ENCODE measurements around the gene NCAPD2. TPM values are rescaled to one million over a fixed set of nuclear protein-coding genes. Genes with fewer than 3 reads are reported as not detected.

Gene NCAPD2
- total RNA-seq, 2 experiments from 2014 or later, result 195 to 201 TPM

DNA sequence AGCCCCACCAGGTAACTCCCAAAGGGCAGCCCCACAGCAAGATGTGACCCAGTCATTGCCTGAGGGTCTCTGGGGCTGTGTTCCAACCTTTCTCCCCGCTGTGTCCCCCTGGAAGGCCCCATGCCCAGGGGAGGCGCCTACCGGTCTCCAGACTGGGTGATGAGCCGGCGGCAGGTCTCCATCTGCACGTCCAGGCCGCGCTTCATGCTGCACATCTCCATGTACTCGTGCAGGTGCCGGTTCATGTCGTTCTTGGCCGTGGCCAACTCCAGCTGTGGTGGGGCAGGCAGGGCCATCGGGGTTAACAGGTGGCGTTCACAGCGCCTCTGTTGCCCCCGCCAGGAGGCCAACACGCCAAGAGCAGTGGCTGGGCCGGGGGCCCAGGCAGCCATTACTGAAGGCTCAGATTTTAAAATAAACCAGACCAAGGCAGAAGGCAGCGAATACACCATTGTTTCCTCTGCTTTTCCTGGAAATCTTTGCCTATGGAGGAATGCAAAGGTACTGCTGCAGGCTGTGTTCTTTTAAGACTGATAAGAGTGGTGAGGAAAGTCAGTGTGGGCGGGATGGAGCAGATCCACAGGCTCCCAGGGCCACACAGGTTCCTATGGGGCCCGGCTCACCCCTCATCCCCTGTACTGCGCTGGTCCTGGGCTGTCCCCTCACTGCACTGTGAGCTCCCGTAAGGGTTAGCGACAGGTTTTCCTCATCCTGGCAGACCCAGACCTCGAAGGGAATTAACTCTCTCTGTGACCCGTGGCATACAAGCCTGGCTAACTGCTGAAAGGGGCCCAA lies 47.7 kb downstream of the NCAPD2 start:
- no peak for ATAC-seq
- no peak for DNase-seq
- Mint-ChIP-seq H3K9me3 (ENCODE audit: insufficient read depth) (no peaks in the 10 kb centered on the region), H3K27me3 (ENCODE audit: low read depth) (no peaks in the 10 kb centered on the region), H3K4me3 (no peak overlapping the region), H3K27ac (peak overlapping the region; percentile 50), H3K4me1 (ENCODE audit: low read depth) (peaks cover 62% of the 10 kb centered on the region), H3K36me3 (ENCODE audit: low read depth) (peaks cover 49% of the 10 kb centered on the region)
- ChIA-PET CTCF (interaction anchor here (0.9 to 8.3 kb wide), 4 partner anchors 10 to 207 kb away, joined by 3 to 97 read pairs (median 5); partner anchors contain the start of gene TAPBPL), POLR2A (interaction anchor here (1.0 kb wide), 1 partner anchor 12 kb away, joined by 3 read pairs; no protein-coding TSS in a partner anchor)

DNA sequence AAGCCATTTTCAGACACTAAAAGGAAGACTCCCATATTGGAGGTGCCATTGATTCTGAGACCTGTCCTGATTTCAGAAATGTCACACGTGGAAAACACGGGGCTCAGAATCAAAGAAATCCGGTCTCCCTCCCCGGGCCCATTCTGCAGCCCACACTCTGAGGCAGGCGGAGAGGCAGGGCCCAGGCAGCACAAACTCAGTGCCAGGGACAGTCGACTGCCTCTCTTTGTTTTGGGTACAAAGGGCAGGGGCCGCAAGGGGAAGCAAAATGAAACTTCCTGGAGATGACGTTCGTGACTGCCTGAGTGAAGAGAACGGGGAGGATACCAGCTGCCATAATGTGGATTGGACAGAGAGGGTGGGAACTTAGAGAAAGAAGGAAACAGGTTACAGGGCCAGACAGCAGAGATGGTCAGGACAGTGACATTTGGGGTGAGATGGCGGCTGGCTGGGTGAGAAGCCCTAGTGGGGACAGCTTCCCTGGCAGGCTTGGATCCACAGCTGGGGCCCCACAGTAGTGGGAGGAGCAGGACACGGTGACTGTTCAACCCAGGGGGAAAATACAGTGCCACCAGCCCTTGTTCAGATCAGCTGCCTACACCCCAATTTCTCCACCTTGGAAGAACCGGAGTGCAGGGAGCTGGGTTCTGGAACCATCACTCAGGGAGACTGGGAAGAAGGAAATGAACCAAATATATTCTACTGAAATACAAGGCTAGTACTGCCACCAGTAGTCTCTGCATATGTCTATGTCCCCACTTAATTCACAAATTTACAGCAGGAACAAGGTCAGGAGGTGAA lies 48.5 kb downstream of the NCAPD2 start:
- peaks cover 48% of the 10 kb centered on the region for H3K36me3 Mint-ChIP-seq (ENCODE audit: low read depth)
- ATAC-seq (no peak), DNase-seq (no peak)
- H3K4me1 Mint-ChIP-seq (ENCODE audit: low read depth), result peaks cover 53% of the 10 kb centered on the region
- CTCF ChIA-PET, result interaction anchor here (1.0 kb wide), 1 partner anchor 9 kb away, joined by 3 read pairs; no protein-coding TSS in a partner anchor
- no peaks in the 10 kb centered on the region for H3K27me3 Mint-ChIP-seq (ENCODE audit: low read depth)
- no peaks in the 10 kb centered on the region for H3K9me3 Mint-ChIP-seq (ENCODE audit: insufficient read depth)
- peak overlapping the region; percentile 23 for H3K27ac Mint-ChIP-seq
- no peak overlapping the region for H3K4me3 Mint-ChIP-seq
- POLR2A ChIA-PET, result no interaction called here

DNA sequence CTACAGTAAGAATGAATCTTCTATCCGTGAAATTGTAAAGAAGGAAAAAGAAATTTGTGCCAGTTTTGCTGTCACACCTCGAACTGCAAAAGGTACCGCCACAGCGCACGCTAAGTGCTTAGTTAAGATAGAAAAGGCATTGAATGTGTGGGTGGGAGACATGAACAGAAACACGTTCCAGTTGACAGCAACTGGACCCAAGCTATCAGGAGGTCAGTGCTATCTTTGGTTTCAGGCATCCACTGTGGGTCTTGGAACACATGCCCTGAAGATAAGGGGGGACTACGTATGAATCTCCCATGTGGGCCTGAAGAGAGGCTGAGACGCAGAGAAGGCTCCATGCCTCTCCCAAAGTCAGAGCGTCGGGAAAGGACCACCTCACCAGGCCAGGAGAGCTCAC lies 52.1 kb downstream of the NCAPD2 start:
- Mint-ChIP-seq H3K4me3 (no peak overlapping the region), H3K4me1 (ENCODE audit: low read depth) (peaks cover 30% of the 10 kb centered on the region), H3K27ac (no peak overlapping the region), H3K36me3 (ENCODE audit: low read depth) (peaks cover 37% of the 10 kb centered on the region), H3K9me3 (ENCODE audit: insufficient read depth) (no peaks in the 10 kb centered on the region), H3K27me3 (ENCODE audit: low read depth) (no peaks in the 10 kb centered on the region)
- POLR2A ChIA-PET, result interaction anchor here (0.6 to 1.0 kb wide), 2 partner anchors 17 to 398 kb away, joined by 3 read pairs; partner anchors contain the start of genes C12orf57 and RNU7-1
- CTCF ChIA-PET, result interaction anchor here (0.7 to 2.1 kb wide), 4 partner anchors 9 to 1377 kb away, joined by 3 to 7 read pairs (median 4); partner anchors contain the start of gene NOP2
- DNase-seq, result no peak
- no peak for ATAC-seq

DNA sequence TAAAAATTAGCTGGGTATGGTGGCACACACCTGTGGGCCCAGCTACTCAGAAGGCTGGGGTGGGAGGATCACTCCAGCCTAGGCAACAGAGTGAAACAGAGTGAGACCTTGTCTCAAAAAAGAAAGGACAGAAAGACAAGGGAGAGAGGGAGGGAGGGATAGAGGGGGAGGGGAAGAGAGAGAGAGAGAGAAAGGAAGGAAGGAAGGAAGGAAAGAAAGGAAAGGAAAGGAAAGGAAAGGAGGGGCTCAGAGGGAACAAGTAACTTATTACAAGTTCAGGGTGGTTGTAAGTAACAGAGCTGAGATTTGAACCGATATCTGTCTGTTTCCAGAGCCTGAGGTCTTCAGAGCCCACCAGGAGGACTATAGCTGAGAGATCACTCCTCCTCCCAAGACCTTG lies 53.7 kb downstream of the NCAPD2 start:
- ATAC-seq, result no peak

DNA sequence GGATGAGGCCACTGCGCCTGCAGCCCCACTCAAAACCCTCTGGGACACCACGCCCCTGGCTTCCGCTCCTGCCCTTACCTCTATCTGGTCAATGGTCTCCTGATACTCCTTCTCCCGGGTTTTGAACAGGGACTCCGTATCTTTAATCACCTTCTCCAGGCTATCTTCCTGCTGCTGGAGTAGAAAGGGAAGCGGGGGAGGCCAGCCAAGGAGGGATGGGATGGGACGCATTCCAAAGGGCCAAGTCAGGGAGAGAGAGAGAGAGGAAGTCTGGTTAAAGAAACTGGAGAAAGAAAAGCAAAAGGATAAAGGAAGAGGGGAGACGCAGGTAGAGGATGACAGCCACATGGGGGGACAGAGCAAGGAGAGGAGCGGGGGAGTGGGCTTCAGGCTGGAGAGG lies 54.1 kb downstream of the NCAPD2 start:
- Mint-ChIP-seq H3K27ac (peak overlapping the region; percentile 30), H3K4me1 (ENCODE audit: low read depth) (peaks cover 28% of the 10 kb centered on the region), H3K27me3 (ENCODE audit: low read depth) (no peaks in the 10 kb centered on the region), H3K36me3 (ENCODE audit: low read depth) (peaks cover 44% of the 10 kb centered on the region), H3K9me3 (ENCODE audit: insufficient read depth) (no peaks in the 10 kb centered on the region), H3K4me3 (no peak overlapping the region)
- CTCF ChIA-PET, result interaction anchor here (2.1 kb wide), 1 partner anchor 11 kb away, joined by 7 read pairs; no protein-coding TSS in a partner anchor
- ATAC-seq, result no peak
- POLR2A ChIA-PET, result no interaction called here
- no peak for DNase-seq

More for the DNA sequence above, 53.7 kb downstream of the NCAPD2 start:
- DNase-seq, result no peak
- POLR2A ChIA-PET, result no interaction called here
- peaks cover 26% of the 10 kb centered on the region for H3K4me1 Mint-ChIP-seq (ENCODE audit: low read depth)
- H3K36me3 Mint-ChIP-seq (ENCODE audit: low read depth), result peaks cover 40% of the 10 kb centered on the region
- no peaks in the 10 kb centered on the region for H3K9me3 Mint-ChIP-seq (ENCODE audit: insufficient read depth)
- H3K27ac Mint-ChIP-seq, result peak overlapping the region; percentile 30
- H3K4me3 Mint-ChIP-seq, result no peak overlapping the region
- CTCF ChIA-PET, result interaction anchor here (2.1 kb wide), 1 partner anchor 10 kb away, joined by 7 read pairs; no protein-coding TSS in a partner anchor
- H3K27me3 Mint-ChIP-seq (ENCODE audit: low read depth), result no peaks in the 10 kb centered on the region

DNA sequence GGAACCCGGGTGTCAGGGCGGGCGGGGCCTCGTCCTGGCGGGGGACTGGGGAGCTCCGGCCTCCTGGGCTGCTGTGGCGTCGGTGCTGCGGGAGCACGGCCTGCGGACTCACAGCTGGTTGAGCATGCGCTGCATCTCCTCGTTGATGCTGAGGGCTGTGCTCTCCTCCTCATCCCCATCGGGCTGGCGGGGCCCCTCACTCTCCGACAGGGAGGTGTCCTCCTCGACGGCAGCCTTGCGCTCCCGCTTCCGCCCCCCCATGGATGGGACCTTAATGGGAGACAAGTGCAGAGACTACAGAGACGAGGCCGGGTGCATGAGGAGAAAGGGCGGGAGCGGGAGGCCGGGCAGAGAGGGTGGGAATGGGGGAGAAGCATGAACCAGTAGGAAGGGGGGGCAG lies 54.7 kb downstream of the NCAPD2 start:
- peaks cover 33% of the 10 kb centered on the region for H3K4me1 Mint-ChIP-seq (ENCODE audit: low read depth)
- POLR2A ChIA-PET, result interaction anchor here (7.3 kb wide), 1 partner anchor 12 kb away, joined by 74 read pairs; the partner anchor contains the start of gene GAPDH
- no peak for ATAC-seq
- H3K9me3 Mint-ChIP-seq (ENCODE audit: insufficient read depth), result no peaks in the 10 kb centered on the region
- H3K36me3 Mint-ChIP-seq (ENCODE audit: low read depth), result peaks cover 46% of the 10 kb centered on the region
- no peak for DNase-seq
- CTCF ChIA-PET, result interaction anchor here (1.3 to 1.7 kb wide), 3 partner anchors 9 to 18 kb away, joined by 3 to 6 read pairs (median 4); no protein-coding TSS in a partner anchor
- H3K27ac Mint-ChIP-seq, result no peak overlapping the region
- H3K27me3 Mint-ChIP-seq (ENCODE audit: low read depth), result no peaks in the 10 kb centered on the region
- no peak overlapping the region for H3K4me3 Mint-ChIP-seq

DNA sequence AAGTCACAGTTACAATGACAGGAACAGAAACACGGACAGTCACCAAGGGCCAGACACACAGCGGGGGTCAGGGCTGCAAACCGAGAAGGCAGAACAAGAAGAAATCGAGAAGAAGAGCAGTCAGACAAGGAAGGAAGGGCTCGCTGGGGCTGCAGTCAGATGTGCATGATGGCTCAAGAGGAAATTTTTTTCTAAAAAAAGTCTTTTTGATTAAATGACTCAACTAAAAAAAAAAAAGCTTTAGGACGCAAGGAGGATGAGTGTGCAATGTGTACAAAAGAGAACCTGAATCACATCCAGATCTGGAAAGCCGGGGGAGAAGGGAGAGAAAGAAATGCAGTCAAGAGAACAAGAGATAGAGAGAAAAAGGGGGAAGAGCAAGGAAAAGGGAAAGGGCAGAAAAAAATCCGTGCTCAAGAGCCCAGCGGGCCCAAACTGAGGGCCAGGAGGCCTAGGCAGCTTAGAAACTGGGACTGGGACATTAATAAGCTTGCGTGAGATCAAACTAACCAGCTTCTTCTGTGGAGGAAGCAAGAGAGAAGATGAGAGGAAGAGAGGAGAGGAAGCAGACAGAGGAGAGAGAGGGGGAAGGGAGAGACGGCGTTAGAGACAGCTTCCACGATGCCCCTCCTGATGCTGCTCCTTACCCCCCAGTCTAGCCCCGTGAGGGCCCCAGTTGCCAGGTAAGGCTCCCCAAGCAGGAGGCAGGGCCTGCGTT lies 55.2 kb downstream of the NCAPD2 start:
- peak overlapping the region; percentile 30 for H3K27ac Mint-ChIP-seq
- peaks cover 51% of the 10 kb centered on the region for H3K36me3 Mint-ChIP-seq (ENCODE audit: low read depth)
- ATAC-seq, result no peak
- CTCF ChIA-PET, result interaction anchor here (1.3 to 1.7 kb wide), 3 partner anchors 9 to 17 kb away, joined by 3 to 6 read pairs (median 4); no protein-coding TSS in a partner anchor
- H3K4me3 Mint-ChIP-seq, result no peak overlapping the region
- no peaks in the 10 kb centered on the region for H3K9me3 Mint-ChIP-seq (ENCODE audit: insufficient read depth)
- no peaks in the 10 kb centered on the region for H3K27me3 Mint-ChIP-seq (ENCODE audit: low read depth)
- POLR2A ChIA-PET, result interaction anchor here (0.9 to 7.3 kb wide), 2 partner anchors 12 to 14 kb away, joined by 3 to 74 read pairs; partner anchors contain the start of gene GAPDH
- H3K4me1 Mint-ChIP-seq (ENCODE audit: low read depth), result peaks cover 38% of the 10 kb centered on the region
- no peak for DNase-seq

DNA sequence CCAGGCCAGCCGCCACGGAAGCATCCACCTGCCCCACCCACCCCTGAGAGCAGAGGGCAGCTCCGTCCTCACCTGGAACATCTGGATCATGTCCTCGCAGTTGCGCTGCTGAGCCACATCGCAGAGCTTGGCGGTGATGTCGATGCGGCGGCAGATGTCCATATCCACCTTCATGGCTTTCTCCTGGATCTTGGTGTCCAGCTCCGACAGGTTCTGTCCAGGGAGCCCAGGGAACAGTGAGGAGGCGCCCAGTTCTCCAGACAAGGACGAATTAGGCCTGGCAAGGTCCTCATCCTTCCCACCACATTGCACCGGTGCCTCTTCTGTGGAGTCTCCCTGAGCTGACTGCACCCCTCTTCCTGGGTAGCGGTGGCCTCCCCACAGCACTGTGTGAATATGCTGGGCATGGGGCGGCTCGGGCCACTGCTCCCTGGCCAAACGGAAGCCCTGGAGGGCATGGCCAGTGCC lies 55.8 kb downstream of the NCAPD2 start:
- H3K36me3 Mint-ChIP-seq (ENCODE audit: low read depth), result peaks cover 50% of the 10 kb centered on the region
- POLR2A ChIA-PET, result interaction anchor here (0.9 to 7.3 kb wide), 2 partner anchors 13 to 14 kb away, joined by 3 to 74 read pairs; partner anchors contain the start of gene GAPDH
- no peak for DNase-seq
- H3K9me3 Mint-ChIP-seq (ENCODE audit: insufficient read depth), result no peaks in the 10 kb centered on the region
- H3K4me1 Mint-ChIP-seq (ENCODE audit: low read depth), result peaks cover 43% of the 10 kb centered on the region
- no peaks in the 10 kb centered on the region for H3K27me3 Mint-ChIP-seq (ENCODE audit: low read depth)
- CTCF ChIA-PET, result interaction anchor here (1.3 to 1.7 kb wide), 3 partner anchors 10 to 17 kb away, joined by 3 to 6 read pairs (median 4); no protein-coding TSS in a partner anchor
- peak overlapping the region; percentile 30 for H3K27ac Mint-ChIP-seq
- no peak for ATAC-seq
- H3K4me3 Mint-ChIP-seq, result no peak overlapping the region

DNA sequence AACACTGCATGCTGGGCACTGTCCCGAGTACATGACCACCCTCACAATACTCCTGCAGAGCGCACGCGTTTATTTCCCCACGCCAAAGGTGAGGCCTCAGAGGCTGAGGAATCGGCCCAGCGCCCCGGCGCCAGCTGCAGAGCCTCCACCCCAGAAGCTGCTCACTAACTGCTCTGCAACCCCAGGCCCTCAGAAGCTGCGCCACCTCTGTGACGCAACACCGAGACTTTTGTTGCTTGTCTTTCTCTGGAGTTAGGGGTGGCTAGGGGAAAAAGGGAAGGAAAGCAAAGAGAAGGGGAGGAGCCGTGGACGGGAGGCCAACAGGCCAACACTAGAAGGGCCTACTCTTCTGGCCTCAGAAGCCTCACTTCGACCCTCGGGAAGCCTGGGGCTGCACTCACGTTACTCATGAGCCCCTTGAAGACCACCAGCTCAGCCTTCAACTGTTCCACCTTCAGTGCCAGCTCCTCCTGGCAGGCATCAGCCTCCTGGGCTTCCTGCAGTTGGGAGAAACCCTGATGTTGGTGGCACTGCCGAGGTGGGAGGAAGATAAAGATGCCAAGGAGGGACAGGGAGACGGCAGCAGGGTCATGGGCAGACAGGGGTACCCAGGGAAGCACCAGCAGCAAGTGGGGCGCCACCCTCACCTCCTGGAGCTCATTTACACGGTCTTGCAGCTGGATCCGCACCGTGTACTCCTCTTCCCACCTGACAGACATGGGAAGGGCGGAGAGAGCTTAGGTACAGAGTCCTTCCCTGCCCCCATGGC lies 56.6 kb downstream of the NCAPD2 start:
- no peak for ATAC-seq
- POLR2A ChIA-PET, result interaction anchor here (0.7 to 7.3 kb wide), 3 partner anchors 13 to 18 kb away, joined by 4 to 74 read pairs (median 5); partner anchors contain the start of genes GAPDH and NOP2
- H3K4me3 Mint-ChIP-seq, result no peak overlapping the region
- H3K4me1 Mint-ChIP-seq (ENCODE audit: low read depth), result peaks cover 48% of the 10 kb centered on the region
- H3K27ac Mint-ChIP-seq, result no peak overlapping the region
- H3K27me3 Mint-ChIP-seq (ENCODE audit: low read depth), result no peaks in the 10 kb centered on the region
- H3K36me3 Mint-ChIP-seq (ENCODE audit: low read depth), result peaks cover 54% of the 10 kb centered on the region
- no peaks in the 10 kb centered on the region for H3K9me3 Mint-ChIP-seq (ENCODE audit: insufficient read depth)
- CTCF ChIA-PET, result interaction anchor here (1.7 to 5.1 kb wide), 3 partner anchors 12 to 13 kb away, joined by 6 to 71 read pairs (median 26); partner anchors contain the start of gene GAPDH
- DNase-seq, result no peak

DNA sequence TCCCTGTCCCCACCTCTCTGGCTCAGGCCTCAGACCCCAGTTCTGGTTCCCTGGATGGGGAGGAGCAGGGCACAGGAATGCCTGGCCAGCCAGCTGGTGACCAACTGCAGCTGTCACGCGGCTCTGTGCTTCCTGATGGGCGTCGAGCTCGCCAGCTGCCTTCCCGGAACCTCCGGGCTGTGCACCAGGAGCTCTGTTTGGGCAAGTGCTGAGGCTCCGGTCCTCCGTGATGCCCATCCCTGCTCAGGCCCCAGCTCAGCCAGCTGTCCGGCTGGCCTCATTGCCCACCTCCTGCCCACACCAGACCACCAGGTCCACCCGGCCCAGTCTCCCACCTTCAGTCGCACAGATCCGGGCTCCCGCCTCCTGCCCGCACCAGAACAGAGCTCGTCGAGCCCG lies 57.2 kb downstream of the NCAPD2 start:
- H3K36me3 Mint-ChIP-seq (ENCODE audit: low read depth), result peaks cover 50% of the 10 kb centered on the region
- POLR2A ChIA-PET, result interaction anchor here (1.3 to 7.3 kb wide), 2 partner anchors 14 to 18 kb away, joined by 5 to 74 read pairs; partner anchors contain the start of gene GAPDH
- H3K9me3 Mint-ChIP-seq (ENCODE audit: insufficient read depth), result no peaks in the 10 kb centered on the region
- ATAC-seq, result no peak
- CTCF ChIA-PET, result interaction anchor here (1.0 to 5.1 kb wide), 3 partner anchors 9 to 14 kb away, joined by 3 to 71 read pairs (median 26); partner anchors contain the start of gene GAPDH
- H3K27ac Mint-ChIP-seq, result no peak overlapping the region
- H3K4me1 Mint-ChIP-seq (ENCODE audit: low read depth), result peaks cover 48% of the 10 kb centered on the region
- DNase-seq, result no peak
- no peaks in the 10 kb centered on the region for H3K27me3 Mint-ChIP-seq (ENCODE audit: low read depth)
- no peak overlapping the region for H3K4me3 Mint-ChIP-seq
